Right lung (tissue), 5 donors: ENCODE data around the gene SORCS2. TPM values are rescaled to one million over a fixed set of nuclear protein-coding genes. Genes with fewer than 3 reads are reported as not detected.

ENCODE experiments used
- DNase-seq, 2 donors: peaks; one replicate each; pipeline ENCODE4 v3.0.0-alpha.2; 2013
- polyA plus RNA-seq, 5 donors: library from polyadenylated mRNA; unstranded; fragments of 120-200 nt; gene quantifications; one replicate each; pipeline versions ENCODE4 v1.2.1 to v1.2.3, GENCODE V29; 2013; ENCODE audit warnings: inconsistent platforms in 1 of 5, low replicate concordance in 1 of 5; ENCODE audit not compliant: insufficient read length in 5 of 5, insufficient read depth in 1 of 5

SORCS2 gene
- polyA plus RNA-seq, 5 donors: 4.8 to 8.6 (median 5.8) TPM

- DNase-seq: no peak
These were observed 219.7 kb downstream of the SORCS2 start for GRCh38 chr4:7411896-7412553.

DNA sequence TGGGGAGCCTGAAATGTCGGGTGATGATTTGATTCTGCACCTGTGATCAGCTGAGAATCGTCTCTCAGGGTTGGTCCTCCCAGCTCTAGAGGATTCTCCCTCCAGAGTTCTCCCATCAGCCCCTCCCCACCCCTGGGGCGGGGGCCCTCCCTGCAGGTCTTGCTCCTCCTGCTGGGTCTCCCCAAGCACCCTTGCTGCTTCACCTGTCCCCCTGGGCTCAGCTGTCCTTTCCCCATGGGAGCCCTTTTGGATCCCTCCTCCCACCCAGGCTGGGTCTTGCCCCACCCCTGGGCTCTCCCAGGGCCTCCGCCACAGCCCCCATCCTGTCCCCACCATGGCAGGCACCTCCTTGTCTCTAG is 220.2 kb downstream of the SORCS2 start:
- no peak for DNase-seq

DNA sequence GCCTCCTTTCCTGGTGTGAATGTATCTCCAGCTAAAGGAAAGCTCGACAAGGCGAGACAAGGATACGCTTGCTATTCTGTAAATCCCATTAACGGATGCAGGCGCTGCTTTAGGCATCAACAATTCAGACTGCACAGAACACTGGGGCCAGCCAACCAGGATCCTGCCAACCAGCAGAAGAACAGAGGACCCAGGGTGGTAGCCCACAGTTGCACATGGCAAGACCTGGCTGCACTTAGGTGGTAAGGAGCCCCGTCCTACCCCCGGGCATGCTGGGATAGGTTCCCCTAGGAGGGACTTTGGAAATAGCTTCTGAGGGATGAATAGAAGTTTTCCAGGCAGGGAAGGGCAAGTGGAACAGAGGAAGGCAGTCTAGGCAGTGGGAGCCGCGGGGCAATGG is 221.7 kb downstream of the SORCS2 start:
- DNase-seq: no peak

- DNase-seq: no peak
These were observed 222.6 kb downstream of the SORCS2 start for GRCh38 chr4:7414736-7415510.

- no peak for DNase-seq
These were observed 223.8 kb downstream of the SORCS2 start for GRCh38 chr4:7415927-7416686.

DNA sequence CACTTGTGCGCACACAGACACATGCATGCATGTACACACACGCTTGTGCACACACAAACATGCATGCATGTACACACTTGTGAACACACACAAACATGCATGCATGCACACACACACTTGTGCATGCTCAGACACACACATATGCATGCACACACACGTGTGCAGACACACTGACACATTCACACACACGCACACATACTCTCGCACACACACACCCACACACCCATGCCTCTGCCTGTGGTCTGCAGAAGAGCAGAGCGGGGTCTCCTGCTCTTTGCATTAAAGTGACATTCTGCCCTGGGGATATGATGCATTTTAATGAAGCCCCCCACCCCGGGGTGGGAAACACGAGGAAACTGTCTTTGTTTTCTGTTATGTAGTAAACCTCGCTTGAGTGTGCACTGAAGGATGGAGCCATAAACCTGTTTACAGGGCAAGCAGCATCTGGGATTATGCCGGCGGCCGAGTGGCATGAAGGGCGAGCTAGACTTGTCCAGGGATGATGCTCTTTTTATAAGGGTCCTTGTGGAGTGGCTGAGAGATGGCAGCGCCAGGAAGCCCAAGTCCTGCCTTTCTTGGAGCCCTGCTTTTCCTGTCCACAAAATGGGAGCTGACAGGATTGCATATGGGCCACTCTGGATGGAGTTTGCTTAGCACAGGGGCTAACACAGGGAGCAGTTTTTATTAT is 224.6 kb downstream of the SORCS2 start:
- no peak for DNase-seq

DNA sequence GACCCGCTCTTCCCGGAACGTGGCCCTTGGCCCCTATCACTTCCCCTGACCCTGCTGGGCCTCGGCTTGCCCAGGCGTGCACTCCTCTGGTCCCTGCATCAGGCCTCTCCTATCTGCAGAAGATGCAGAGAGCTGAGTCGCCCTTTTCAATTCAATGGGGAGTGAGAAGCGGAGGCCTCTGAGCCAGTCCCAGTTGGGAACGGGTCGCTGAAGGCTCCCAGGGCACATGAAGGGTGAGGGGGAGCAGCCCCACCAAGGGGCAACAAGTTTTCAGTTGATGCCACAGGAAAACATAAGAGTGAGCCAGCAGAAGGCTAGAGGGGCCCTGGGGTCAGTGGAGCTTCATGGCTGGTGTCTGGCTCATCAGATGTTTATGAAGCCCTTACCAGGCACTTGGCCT is 225.3 kb downstream of the SORCS2 start:
- DNase-seq: no peak

GRCh38 chr4:7418131-7418943 is 226.0 kb downstream of the SORCS2 start:
- DNase-seq: no peak

DNA sequence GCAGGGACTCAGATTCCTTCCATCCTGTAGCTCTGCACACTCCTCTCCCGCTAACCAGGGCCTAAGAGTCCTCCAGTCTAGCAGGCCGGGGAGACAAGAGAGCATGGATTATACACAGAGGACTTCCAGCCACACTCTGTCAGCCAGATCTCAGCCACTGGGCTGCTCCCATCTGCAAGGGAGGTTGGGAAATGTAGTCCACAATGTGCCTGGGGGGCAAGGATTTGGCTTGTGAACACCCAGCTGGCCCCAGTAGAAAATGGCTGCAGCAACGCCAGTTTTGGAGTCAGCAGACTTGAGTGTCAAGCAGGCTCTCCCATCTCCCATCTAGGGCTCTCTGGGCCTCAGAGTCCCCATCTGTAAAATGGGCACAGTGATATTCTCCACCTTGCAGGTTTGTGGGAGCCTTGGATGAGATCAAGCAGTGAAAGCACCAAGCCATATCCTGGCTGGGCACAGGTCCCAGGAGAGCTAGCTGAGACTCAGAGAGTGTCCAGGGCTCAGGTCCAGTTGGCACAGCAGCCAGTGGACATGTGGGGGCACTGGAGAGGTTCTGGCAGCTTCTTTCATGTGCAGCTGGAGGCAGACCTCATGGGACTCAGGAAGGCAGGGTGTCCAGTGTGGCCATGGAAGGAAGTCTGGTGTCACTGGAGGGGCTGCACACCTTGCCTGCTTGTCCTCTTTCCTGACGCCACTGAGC is 227.8 kb downstream of the SORCS2 start:
- DNase-seq: no peak

DNA sequence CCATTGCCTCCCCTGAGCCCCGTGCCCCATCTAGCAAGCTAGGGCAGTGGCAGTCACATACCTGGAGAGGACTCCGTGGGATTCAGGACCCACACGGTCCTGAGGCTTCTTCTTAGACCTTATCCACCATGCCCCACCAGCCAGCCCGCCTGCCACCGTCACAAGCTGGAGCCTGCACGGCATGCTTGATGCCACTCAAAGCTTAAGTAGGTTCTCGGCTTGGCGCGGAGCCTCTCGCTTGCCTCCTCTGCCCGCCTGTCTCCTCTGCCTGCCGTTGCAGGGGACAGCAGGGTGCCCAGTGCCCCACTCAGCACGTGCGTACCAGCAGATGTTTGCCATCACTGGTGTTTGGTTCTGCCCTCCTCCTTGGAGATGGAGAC is 228.3 kb downstream of the SORCS2 start:
- DNase-seq: no peak

GRCh38 chr4:7421356-7422150 is 229.2 kb downstream of the SORCS2 start:
- no peak for DNase-seq

- no peak for DNase-seq
These were observed 230.0 kb downstream of the SORCS2 start for GRCh38 chr4:7422151-7422897.

DNA sequence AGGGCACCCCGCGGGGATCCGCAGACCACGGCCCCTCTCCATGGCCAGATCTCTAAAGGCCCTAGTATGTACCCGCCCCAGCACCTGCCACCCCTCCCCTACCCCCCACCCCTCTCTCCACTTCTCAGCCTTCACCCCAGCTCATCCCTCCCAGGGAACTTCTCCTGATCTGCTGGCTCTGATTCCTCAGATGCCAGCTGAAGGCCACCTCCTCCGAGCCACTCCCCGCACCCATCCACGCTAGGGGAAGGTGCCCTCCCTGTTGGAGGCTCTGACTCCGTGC is 230.5 kb downstream of the SORCS2 start:
- no peak for DNase-seq

DNA sequence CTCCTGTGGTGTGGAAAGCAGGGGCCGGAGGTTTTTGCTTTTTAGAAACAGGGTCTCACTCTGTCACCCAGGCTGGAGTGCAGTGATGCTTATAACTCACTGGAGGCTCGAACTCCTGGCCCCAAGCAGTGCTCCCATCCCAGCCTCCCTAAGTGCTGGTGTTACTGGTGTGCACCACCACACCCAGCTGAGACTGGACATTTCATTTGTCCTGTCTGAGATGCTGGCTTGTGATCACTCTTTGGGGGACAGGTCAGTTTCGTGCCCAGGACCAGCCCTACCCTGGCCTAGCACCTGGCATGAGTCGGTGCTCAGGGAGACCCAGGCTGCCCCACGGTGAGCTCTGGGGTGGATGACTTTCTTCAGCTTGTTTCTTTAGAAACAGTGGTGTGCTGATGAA is 231.1 kb downstream of the SORCS2 start:
- DNase-seq: no peak

DNA sequence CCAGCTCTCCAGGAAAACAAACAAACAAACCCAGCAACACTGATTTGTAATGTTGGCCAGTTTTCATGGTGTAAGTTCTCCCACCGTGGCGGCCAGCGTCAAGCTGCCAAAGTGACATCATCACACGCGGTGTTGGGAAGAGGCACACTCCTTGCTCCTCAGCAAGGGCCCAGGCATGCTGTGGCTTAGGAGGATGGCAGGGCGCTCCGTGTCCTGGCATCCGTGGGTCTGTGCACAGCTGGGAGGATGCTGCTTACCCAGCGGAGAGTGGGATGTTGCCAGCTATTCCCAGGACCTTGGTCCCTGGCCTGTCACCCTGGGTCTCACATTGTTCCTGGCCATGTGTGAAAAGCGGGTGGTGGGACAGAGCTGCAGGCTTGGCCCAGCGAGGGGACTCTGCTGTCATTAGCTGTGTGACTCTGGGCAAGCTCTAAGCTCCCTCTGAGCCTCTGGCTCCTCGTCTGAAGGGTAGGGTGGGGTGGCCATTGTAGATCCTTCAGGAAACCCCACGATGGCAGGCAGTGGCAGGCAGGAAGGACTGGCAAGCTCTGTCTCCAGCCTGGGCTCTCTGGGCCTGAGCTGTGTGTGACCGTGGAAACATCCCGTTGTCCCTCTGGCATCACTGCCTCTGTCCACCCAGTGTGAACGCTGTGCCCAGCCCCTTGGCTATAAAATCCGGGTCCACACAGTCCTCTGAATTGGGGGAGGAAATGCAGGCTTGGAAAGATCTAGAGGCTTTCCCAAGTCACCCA is 231.6 kb downstream of the SORCS2 start:
- DNase-seq: no peak

GRCh38 chr4:7424553-7425111 is 232.3 kb downstream of the SORCS2 start:
- no peak for DNase-seq

GRCh38 chr4:7425124-7425523 is 232.8 kb downstream of the SORCS2 start:
- DNase-seq: no peak
